HepG2 (cell line): ENCODE measurements around the gene SLC2A6. TPM values are rescaled to one million over a fixed set of nuclear protein-coding genes. Genes with fewer than 3 reads are reported as not detected.

Source experiments
- CEBPZ ChIP-seq: IDR thresholded peaks from 2 replicates; pipeline ENCODE4 v1.6.1; 2012; ENCODE audit warnings: low read length, improper control_type of control experiment
- FOXA1 ChIP-seq, 2 experiments: fragments of 450-650 bp in 1 of 2; sonication (generic) in 1 of 2; formaldehyde crosslinking in 1 of 2; IDR thresholded peaks; 2 replicates each; pipeline versions ENCODE4 v1.4.0 to v1.6.1; 2016 to 2020; ENCODE audit warnings: missing genetic modification reagents in 1 of 2
- HOMEZ ChIP-seq: IDR thresholded peaks from 2 replicates; pipeline ENCODE4 v1.6.1; 2016; ENCODE audit warnings: low read depth
- KAT7 ChIP-seq: IDR thresholded peaks from 2 replicates; pipeline ENCODE4 v1.6.1; 2018; ENCODE audit warnings: borderline replicate concordance, missing compliant biosample characterization
- MTERF4 ChIP-seq: sonication (generic); formaldehyde crosslinking; IDR thresholded peaks from 2 replicates; pipeline ENCODE4 v1.8.0; 2023; ENCODE audit warnings: mild to moderate bottlenecking, missing genetic modification reagents
- PBX2 ChIP-seq: IDR thresholded peaks from 2 replicates; pipeline ENCODE4 v1.6.1; 2016; ENCODE audit warnings: control low read depth
- SYNCRIP ChIP-seq: fragments of 200-400 bp; formaldehyde crosslinking; IDR thresholded peaks from 2 replicates; pipeline ENCODE4 v1.6.1; 2018; ENCODE audit warnings: mild to moderate bottlenecking, low read depth, low read length; ENCODE audit not compliant: insufficient read depth
- TBX3 ChIP-seq: fragments of 450-650 bp; IDR thresholded peaks from 2 replicates; pipeline ENCODE4 v1.6.1; 2017; ENCODE audit warnings: antibody characterized with exemption, mild to moderate bottlenecking, inconsistent platforms, borderline replicate concordance
- TRIM22 ChIP-seq: fragments of 450-650 bp; IDR thresholded peaks from 2 replicates; pipeline ENCODE4 v1.6.1; 2017
- ZNF124 ChIP-seq: sonication (generic); formaldehyde crosslinking; IDR thresholded peaks from 2 replicates; pipeline ENCODE4 v1.4.0; 2020; ENCODE audit warnings: missing genetic modification reagents
- ZNF451 ChIP-seq: sonication (generic); formaldehyde crosslinking; IDR thresholded peaks from 2 replicates; pipeline ENCODE4 v1.5.0; 2020; ENCODE audit warnings: mild to moderate bottlenecking, missing genetic modification reagents
- ZNF547 ChIP-seq: sonication (generic); formaldehyde crosslinking; IDR thresholded peaks from 2 replicates; pipeline ENCODE4 v1.5.1; 2020; ENCODE audit warnings: mild to moderate bottlenecking, missing genetic modification reagents
- ZNF7 ChIP-seq: IDR thresholded peaks from 2 replicates; pipeline ENCODE4 v1.6.1; 2016; ENCODE audit warnings: missing biosample characterization, missing genetic modification reagents
- ZNF724P ChIP-seq: sonication (generic); formaldehyde crosslinking; IDR thresholded peaks from 2 replicates; pipeline ENCODE4 v1.8.0; 2022; ENCODE audit warnings: missing genetic modification reagents, borderline replicate concordance
- ZNF75D ChIP-seq: sonication (generic); formaldehyde crosslinking; IDR thresholded peaks from 2 replicates; pipeline ENCODE4 v1.8.1; 2023; ENCODE audit warnings: missing genetic modification reagents, mild to moderate bottlenecking, borderline replicate concordance
- ZNF784 ChIP-seq: sonication (generic); formaldehyde crosslinking; IDR thresholded peaks from 2 replicates; pipeline ENCODE4 v1.5.1; 2020; ENCODE audit warnings: missing genetic modification reagents, mild to moderate bottlenecking, borderline replicate concordance
- ZNF792 ChIP-seq: IDR thresholded peaks from 2 replicates; pipeline ENCODE4 v1.6.1; 2016
- polyA plus RNA-seq, 8 experiments: library from polyadenylated mRNA; depleted of rRNA in 3 of 8; stranded (reverse) in 7 of 8; unstranded in 1 of 8; fragments of >200 nt; fragmentation: Illumina TruSeq in 4 of 8; extraction: Trizol in 4 of 8; gene quantifications; 2 replicates each; pipeline versions ENCODE4 v1.2.1 to v1.2.3, GENCODE V29; 2011 to 2016; ENCODE audit warnings: low read depth in 4 of 8, missing spikeins in 1 of 8, mixed read lengths in 1 of 8; ENCODE audit not compliant: insufficient read depth in 1 of 8
- total RNA-seq, 5 experiments: library from RNA; depleted of rRNA; stranded (reverse); fragments of >200 nt; fragmentation: Illumina TruSeq; extraction: Trizol; gene quantifications; 2 replicates each; pipeline ENCODE4 v1.2.3, GENCODE V29; 2016; ENCODE audit warnings: low read depth in 1 of 5

Gene SLC2A6
- total and polyA plus RNA-seq, 2 of the 13 experiments (the other 11 are each of a cell fraction or from before 2014, with no cell fraction given), result 4.1 to 15.0 TPM

GRCh38 chr9:133478851-133479711 is at the start of gene SLC2A6 (continued):
- TF ChIP-seq ZNF784 (CRISPR knock-in tag) (peak; percentile 26; the same call in 1 of the 2 replicates), SYNCRIP (no peak), ZNF792 (CRISPR knock-in tag) (0 out of 2 replicates have a peak, but pooled peaks have one; percentile 5), ZNF124 (CRISPR knock-in tag) (0 out of 2 replicates have a peak, but pooled peaks have one; percentile 66), CEBPZ (no peak), HOMEZ (CRISPR knock-in tag) (no peak), KAT7 (no peak; the same call in 1 of the 2 replicates), FOXA1 (IDR thresholded peaks at IDR 0.05) (no peak), FOXA1 (CRISPR knock-in tag; IDR thresholded peaks at IDR 0.05) (no peak), ZNF75D (CRISPR knock-in tag) (no peak), PBX2 (CRISPR knock-in tag) (no peak), TBX3 (no peak), TRIM22 (no peak), ZNF7 (CRISPR knock-in tag) (no peak), ZNF724P (CRISPR knock-in tag) (0 out of 2 replicates have a peak, but pooled peaks have one; percentile 51), ZNF547 (CRISPR knock-in tag) (peak; percentile 32; the same call in 1 of the 2 replicates), ZNF451 (no peak; the same call in 1 of the 2 replicates), MTERF4 (CRISPR knock-in tag) (no peak)
